ENCODE results near the gene PSMB9. TPM values are rescaled to one million over a fixed set of nuclear protein-coding genes. Genes with fewer than 3 reads are reported as not detected.

The PSMB9 gene
- total and polyA plus RNA-seq, 2 of the 4 experiments (the other 2 are of a cell fraction), result 9.0 to 12.8 TPM

- intact Hi-C loops (cut with micrococcal nuclease) (loop anchor here (1.0 kb wide), 2 partner anchors 10 to 16 kb away; partner anchors contain the start of genes PSMB8 and TAP2), in situ Hi-C loops (cut with MboI; ENCODE audit: low sequenced_read_pairs) (no loop called here), dilution Hi-C loops (cut with HindIII; ENCODE audit: low sequenced_read_pairs, unreplicated experiment) (no loop called here)
- no TSS peak for BruUV-seq (replicated peaks)
- Histone ChIP-seq H2AK9ac (replicated peaks; ENCODE audit: low read depth, low read length, poor library complexity) (peak overlapping the region; percentile 94), H2AK5ac (ENCODE audit: low read depth, low read length) (no peak overlapping the region), H3K18ac (ENCODE audit: low read depth, low read length) (peak overlapping the region; percentile 53; the same call in 1 of the 2 replicates), H2BK5ac (ENCODE audit: low read depth, low read length, poor library complexity, severe bottlenecking) (peak overlapping the region; percentile 10), H3K56ac (ENCODE audit: extremely low read depth, insufficient read depth, low read length) (peak overlapping the region; percentile 11; the same call in 1 of the 2 replicates), H2BK20ac (ENCODE audit: low read depth, low read length) (no peak overlapping the region), H3K4ac (ENCODE audit: low read depth, low read length) (peak overlapping the region; percentile 12), H4K5ac (ENCODE audit: low read depth, low read length) (peak overlapping the region; percentile 45; the same call in 1 of the 2 replicates), H2BK15ac (ENCODE audit: low read depth, low read length) (no peak overlapping the region), H2AFZ (replicated peaks; ENCODE audit: low read length, poor library complexity) (peak overlapping the region; percentile 99), H3K9me3 (ENCODE audit: control insufficient read depth, insufficient read depth, low read length) (no peaks in the 10 kb centered on the region), H2BK120ac (ENCODE audit: low read depth, low read length) (peak overlapping the region; percentile 34; the same call in 1 of the 2 replicates), H3K4me3 (ENCODE audit: insufficient read depth, low read depth, low read length) (peak overlapping the region; percentile 57), H4K8ac (ENCODE audit: low read depth in 2 of 2, low read length in 2 of 2) (peak overlapping the region; percentile 4 to 41; a peak in 2 of 4 replicates), H3K36me3 (ENCODE audit: control insufficient read depth, insufficient read depth, low read length) (peaks cover 12% of the 10 kb centered on the region), H3K14ac (replicated peaks; ENCODE audit: low read depth, low read length) (peak overlapping the region; percentile 61), H3K9ac (ENCODE audit: low read depth, low read length) (peak overlapping the region; percentile 38), H4K20me1 (ENCODE audit: insufficient read depth, low read length) (no peaks in the 10 kb centered on the region), H4K91ac (ENCODE audit: insufficient read depth, low read depth, low read length) (peak overlapping the region; percentile 50; the same call in 1 of the 2 replicates), H3K23ac (ENCODE audit: low read depth, low read length) (peak overlapping the region; percentile 75), H3K27me3 (ENCODE audit: control insufficient read depth, insufficient read depth, low read length) (no peaks in the 10 kb centered on the region), H3K4me2 (ENCODE audit: low read depth, low read length) (peak overlapping the region; percentile 88), H3K4me1 (ENCODE audit: control insufficient read depth, insufficient read depth, low read length) (peaks cover 4% of the 10 kb centered on the region), H3K79me1 (ENCODE audit: low read depth in 1 of 2, low read length in 2 of 2) (peaks cover 8 to 39% of the 10 kb centered on the region in 2 experiments), H3K27ac (ENCODE audit: insufficient read depth, low read length) (peak overlapping the region; percentile 8), H3K9me1 (ENCODE audit: insufficient read depth, low read length) (peaks cover 18% of the 10 kb centered on the region)
- POLR2A ChIA-PET (ENCODE audit: unreplicated experiment), result interaction anchor here (0.9 to 1.9 kb wide), 3 partner anchors 15 to 117 kb away, joined by 3 to 9 read pairs (median 6); partner anchors contain the start of gene TAP2
- DNase-seq (peak; percentile 33), ATAC-seq (ENCODE audit: low read depth) (peak; percentile 8)
- CTCF ChIA-PET, result interaction anchor here (0.5 to 4.4 kb wide), 4 partner anchors 12 to 16 kb away, joined by 4 to 44 read pairs (median 10); partner anchors contain the start of gene TAP2
- WGBS, 2 experiments (ENCODE audit: extremely low coverage in 2 of 2, insufficient read length in 1 of 2), result 16% methylated on average over 11 of the region's 24 CpGs; no CpG with 5 or more reads in 1 of the 2 experiments
- TF ChIP-seq NFE2L2 (IDR thresholded peaks at IDR 0.05; ENCODE audit: low read depth, low read length), result no peak
- TF ChIP-seq MAFK (IDR thresholded peaks at IDR 0.05; ENCODE audit: low read depth, low read length), result no peak
- TF ChIP-seq CHD1 (IDR thresholded peaks at IDR 0.05; ENCODE audit: low read depth, low read length), result no peak
- TF ChIP-seq USF2 (IDR thresholded peaks at IDR 0.05; ENCODE audit: low read depth, low read length), result no peak
- TF ChIP-seq POLR2A (IDR thresholded peaks at IDR 0.05; ENCODE audit: low read depth, low read length), result no peak
- TF ChIP-seq SMC3 (IDR thresholded peaks at IDR 0.05; ENCODE audit: low read depth, low read length), result no peak
- no peak for TF ChIP-seq ELK1 (IDR thresholded peaks at IDR 0.05; ENCODE audit: borderline replicate concordance, low read depth, low read length)
- no peak for TF ChIP-seq RFX5 (IDR thresholded peaks at IDR 0.05; ENCODE audit: low read depth, low read length)
- no peak for TF ChIP-seq CEBPB (IDR thresholded peaks at IDR 0.05; ENCODE audit: low read depth, low read length)
- no peak for TF ChIP-seq MXI1 (IDR thresholded peaks at IDR 0.05; ENCODE audit: borderline replicate concordance, low read depth, low read length)
- no peak for TF ChIP-seq FOS (IDR thresholded peaks at IDR 0.05; ENCODE audit: low read depth, low read length)
- no peak for TF ChIP-seq CTCF (conservative IDR thresholded peaks at IDR 0.05; ENCODE audit: low read depth, low read length)
- no peak for TF ChIP-seq RCOR1 (IDR thresholded peaks at IDR 0.05; ENCODE audit: insufficient replicate concordance, low read length)
- TF ChIP-seq RAD21 (IDR thresholded peaks at IDR 0.05; ENCODE audit: low read length), result no peak
These were observed 585 bp downstream of the PSMB9 start for GRCh38 chr6:32854376-32855178.

All from IMR-90 (cell line).